ENCODE data around the gene EIF4G3.

The EIF4G3 gene

GRCh38 chr1:21162740-21163464 is 13.8 kb downstream of the EIF4G3 start:
- ATAC-seq, result no peak
- TF ChIP-seq TSHZ2 (CRISPR knock-in tag; IDR thresholded peaks at IDR 0.05), result no peak
- TF ChIP-seq ZC3H10 (CRISPR knock-in tag; IDR thresholded peaks at IDR 0.05), result no peak
- TF ChIP-seq ZNF8 (CRISPR knock-in tag; IDR thresholded peaks at IDR 0.05), result no peak
- no peak for TF ChIP-seq BACH2 (CRISPR knock-in tag; IDR thresholded peaks at IDR 0.05; ENCODE audit: borderline replicate concordance)
- TF ChIP-seq OSR1 (CRISPR knock-in tag; IDR thresholded peaks at IDR 0.05), result no peak
- no peak for TF ChIP-seq TOX (CRISPR knock-in tag; IDR thresholded peaks at IDR 0.05; ENCODE audit: borderline replicate concordance)
- TF ChIP-seq CSDC2 (CRISPR knock-in tag; IDR thresholded peaks at IDR 0.05), result no peak
- no peak for TF ChIP-seq ZNF565 (CRISPR knock-in tag; conservative IDR thresholded peaks at IDR 0.05; ENCODE audit: low read depth)
- no peak for TF ChIP-seq ZNF70 (CRISPR knock-in tag; IDR thresholded peaks at IDR 0.05)
- no peak for TF ChIP-seq RARB (CRISPR knock-in tag; IDR thresholded peaks at IDR 0.05)
- TF ChIP-seq TCF4 (CRISPR knock-in tag; IDR thresholded peaks at IDR 0.05; ENCODE audit: borderline replicate concordance), result no peak
- no peak for TF ChIP-seq ZFP30 (CRISPR knock-in tag; IDR thresholded peaks at IDR 0.05)

- no peak for ATAC-seq
- no peak for TF ChIP-seq ZNF8 (CRISPR knock-in tag; IDR thresholded peaks at IDR 0.05)
- TF ChIP-seq ISL1 (CRISPR knock-in tag; IDR thresholded peaks at IDR 0.05), result no peak
- no peak for TF ChIP-seq ESRRG (CRISPR knock-in tag; IDR thresholded peaks at IDR 0.05)
- TF ChIP-seq ARNTL (CRISPR knock-in tag; IDR thresholded peaks at IDR 0.05; ENCODE audit: borderline replicate concordance, low read depth), result no peak
Measured at GRCh38 chr1:21161842-21162241, 14.9 kb downstream of the EIF4G3 start.

DNA sequence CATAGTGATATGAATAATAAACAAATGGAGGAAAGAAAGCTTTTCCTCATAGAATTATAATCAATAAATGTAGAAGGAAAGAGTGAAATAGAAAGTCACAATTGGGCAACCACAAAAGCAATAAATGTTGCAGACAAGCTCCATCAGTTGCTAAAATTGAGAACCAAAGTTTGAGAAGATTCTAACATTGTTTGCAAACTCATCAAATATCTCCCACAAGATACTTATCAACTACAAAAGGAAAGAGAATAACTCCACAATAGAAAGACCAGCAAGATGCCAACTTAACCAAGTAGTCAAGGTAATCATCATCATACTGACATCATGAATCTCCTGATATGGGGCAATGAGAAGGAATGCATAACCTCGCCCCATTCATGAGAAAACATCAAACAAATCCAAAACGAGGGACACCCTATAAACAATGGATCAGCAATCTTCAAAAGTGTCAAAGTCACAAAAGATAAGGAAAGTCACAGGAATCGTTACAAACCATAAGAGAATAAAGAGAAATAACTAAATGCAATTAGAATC is 16.4 kb downstream of the EIF4G3 start:
- no peak for ATAC-seq
- TF ChIP-seq ISL1 (CRISPR knock-in tag; IDR thresholded peaks at IDR 0.05) (no peak), OSR1 (CRISPR knock-in tag; IDR thresholded peaks at IDR 0.05) (no peak), GLIS3 (CRISPR knock-in tag; IDR thresholded peaks at IDR 0.05) (no peak), ZC3H10 (CRISPR knock-in tag; IDR thresholded peaks at IDR 0.05) (no peak), CSDC2 (CRISPR knock-in tag; IDR thresholded peaks at IDR 0.05) (no peak), ARNTL (CRISPR knock-in tag; IDR thresholded peaks at IDR 0.05; ENCODE audit: borderline replicate concordance, low read depth) (no peak), TSHZ2 (CRISPR knock-in tag; IDR thresholded peaks at IDR 0.05) (no peak), ZNF70 (CRISPR knock-in tag; IDR thresholded peaks at IDR 0.05) (no peak), ESRRG (CRISPR knock-in tag; IDR thresholded peaks at IDR 0.05) (no peak), ZFP30 (CRISPR knock-in tag; IDR thresholded peaks at IDR 0.05) (no peak), RARB (CRISPR knock-in tag; IDR thresholded peaks at IDR 0.05) (no peak), CREB5 (CRISPR knock-in tag; IDR thresholded peaks at IDR 0.05; ENCODE audit: low read depth) (no peak)
- TF ChIP-seq, protein P1, sequence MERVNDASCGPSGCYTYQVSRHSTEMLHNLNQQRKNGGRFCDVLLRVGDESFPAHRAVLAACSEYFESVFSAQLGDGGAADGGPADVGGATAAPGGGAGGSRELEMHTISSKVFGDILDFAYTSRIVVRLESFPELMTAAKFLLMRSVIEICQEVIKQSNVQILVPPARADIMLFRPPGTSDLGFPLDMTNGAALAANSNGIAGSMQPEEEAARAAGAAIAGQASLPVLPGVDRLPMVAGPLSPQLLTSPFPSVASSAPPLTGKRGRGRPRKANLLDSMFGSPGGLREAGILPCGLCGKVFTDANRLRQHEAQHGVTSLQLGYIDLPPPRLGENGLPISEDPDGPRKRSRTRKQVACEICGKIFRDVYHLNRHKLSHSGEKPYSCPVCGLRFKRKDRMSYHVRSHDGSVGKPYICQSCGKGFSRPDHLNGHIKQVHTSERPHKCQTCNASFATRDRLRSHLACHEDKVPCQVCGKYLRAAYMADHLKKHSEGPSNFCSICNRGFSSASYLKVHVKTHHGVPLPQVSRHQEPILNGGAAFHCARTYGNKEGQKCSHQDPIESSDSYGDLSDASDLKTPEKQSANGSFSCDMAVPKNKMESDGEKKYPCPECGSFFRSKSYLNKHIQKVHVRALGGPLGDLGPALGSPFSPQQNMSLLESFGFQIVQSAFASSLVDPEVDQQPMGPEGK (CRISPR knock-in tag; IDR thresholded peaks at IDR 0.05; ENCODE audit: borderline replicate concordance), result no peak
- TF ChIP-seq, protein P2, sequence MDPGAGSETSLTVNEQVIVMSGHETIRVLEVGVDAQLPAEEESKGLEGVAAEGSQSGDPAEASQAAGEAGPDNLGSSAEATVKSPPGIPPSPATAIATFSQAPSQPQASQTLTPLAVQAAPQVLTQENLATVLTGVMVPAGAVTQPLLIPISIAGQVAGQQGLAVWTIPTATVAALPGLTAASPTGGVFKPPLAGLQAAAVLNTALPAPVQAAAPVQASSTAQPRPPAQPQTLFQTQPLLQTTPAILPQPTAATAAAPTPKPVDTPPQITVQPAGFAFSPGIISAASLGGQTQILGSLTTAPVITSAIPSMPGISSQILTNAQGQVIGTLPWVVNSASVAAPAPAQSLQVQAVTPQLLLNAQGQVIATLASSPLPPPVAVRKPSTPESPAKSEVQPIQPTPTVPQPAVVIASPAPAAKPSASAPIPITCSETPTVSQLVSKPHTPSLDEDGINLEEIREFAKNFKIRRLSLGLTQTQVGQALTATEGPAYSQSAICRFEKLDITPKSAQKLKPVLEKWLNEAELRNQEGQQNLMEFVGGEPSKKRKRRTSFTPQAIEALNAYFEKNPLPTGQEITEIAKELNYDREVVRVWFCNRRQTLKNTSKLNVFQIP (CRISPR knock-in tag; IDR thresholded peaks at IDR 0.05; ENCODE audit: borderline replicate concordance, low read depth), result no peak
